Esophagus squamous epithelium (tissue), 4 donors: ENCODE results near the gene UNC119B.

Source experiments
- POLR2A ChIP-seq, 4 donors: fragments of 450-650 bp; IDR thresholded peaks; one replicate each; pipeline ENCODE4 v1.6.1; 2017; ENCODE audit warnings: antibody characterized with exemption in 4 of 4, mild to moderate bottlenecking in 4 of 4, moderate library complexity in 3 of 4
- TF ChIP-seq, protein P1 (sequence below), 6 experiments: fragments of 450-650 bp in 4 of 6; fragments of 200-600 bp in 2 of 6; sonication (generic) in 2 of 6; IDR thresholded peaks; one replicate each; pipeline ENCODE4 v1.5.1; 2016 to 2019; ENCODE audit warnings: antibody characterized with exemption in 6 of 6, mild to moderate bottlenecking in 4 of 6, moderate library complexity in 4 of 6

DNA sequence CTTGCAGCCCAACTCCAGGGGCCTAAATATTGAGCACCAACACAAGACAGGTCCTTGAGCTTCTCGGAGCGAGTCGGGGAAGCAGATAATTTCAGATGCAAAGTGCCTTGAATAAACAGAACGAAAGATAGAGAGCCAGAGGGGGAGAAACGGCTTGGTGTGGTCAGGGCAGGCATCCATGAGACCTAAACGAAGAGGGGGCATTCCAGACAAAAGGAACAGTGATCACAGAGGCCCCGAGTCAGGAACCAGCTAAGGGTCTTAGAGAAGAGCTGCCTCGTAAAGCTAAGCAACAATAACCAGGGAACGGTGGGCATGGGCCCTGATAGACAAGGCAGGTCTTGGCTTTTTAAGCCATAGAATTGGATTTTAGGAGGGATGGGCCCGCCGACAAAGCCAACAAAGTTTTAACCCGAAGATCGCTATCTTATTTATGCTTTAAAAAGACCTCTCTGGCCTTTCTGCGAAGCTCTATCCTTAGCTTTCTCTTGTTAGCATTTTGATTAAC lies 14.9 kb downstream of the UNC119B start:
- TF ChIP-seq, protein P1, sequence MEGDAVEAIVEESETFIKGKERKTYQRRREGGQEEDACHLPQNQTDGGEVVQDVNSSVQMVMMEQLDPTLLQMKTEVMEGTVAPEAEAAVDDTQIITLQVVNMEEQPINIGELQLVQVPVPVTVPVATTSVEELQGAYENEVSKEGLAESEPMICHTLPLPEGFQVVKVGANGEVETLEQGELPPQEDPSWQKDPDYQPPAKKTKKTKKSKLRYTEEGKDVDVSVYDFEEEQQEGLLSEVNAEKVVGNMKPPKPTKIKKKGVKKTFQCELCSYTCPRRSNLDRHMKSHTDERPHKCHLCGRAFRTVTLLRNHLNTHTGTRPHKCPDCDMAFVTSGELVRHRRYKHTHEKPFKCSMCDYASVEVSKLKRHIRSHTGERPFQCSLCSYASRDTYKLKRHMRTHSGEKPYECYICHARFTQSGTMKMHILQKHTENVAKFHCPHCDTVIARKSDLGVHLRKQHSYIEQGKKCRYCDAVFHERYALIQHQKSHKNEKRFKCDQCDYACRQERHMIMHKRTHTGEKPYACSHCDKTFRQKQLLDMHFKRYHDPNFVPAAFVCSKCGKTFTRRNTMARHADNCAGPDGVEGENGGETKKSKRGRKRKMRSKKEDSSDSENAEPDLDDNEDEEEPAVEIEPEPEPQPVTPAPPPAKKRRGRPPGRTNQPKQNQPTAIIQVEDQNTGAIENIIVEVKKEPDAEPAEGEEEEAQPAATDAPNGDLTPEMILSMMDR (IDR thresholded peaks at IDR 0.05), result no peak
- TF ChIP-seq POLR2A (IDR thresholded peaks at IDR 0.05), result no peak
